GM10248 (cell line): ENCODE data around the gene NFASC.

Experiments used
- CTCF ChIA-PET: fragments of 300-600 bp; sonication (Branson Sonifier 250); formaldehyde crosslinking; extraction: SDS; loops from one replicate; lab custom pipeline; 2021; ENCODE audit warnings: antibody characterized with exemption; lab: Yijun Ruan, JAX
- POLR2A ChIA-PET: fragments of 350-650 bp; sonication (Branson Sonifier 250); formaldehyde crosslinking; extraction: SDS; loops from one replicate; lab custom pipeline; 2020; ENCODE audit warnings: antibody characterized with exemption; lab: Yijun Ruan, JAX
- DNase-seq: peaks from one replicate; pipeline ENCODE4 v3.0.0; 2012; ENCODE audit errors: extremely low spot score
- CTCF ChIP-seq: IDR thresholded peaks from 2 replicates; pipeline ENCODE4 v1.5.1; 2012; ENCODE audit warnings: mild to moderate bottlenecking, low read depth; ENCODE audit errors: extremely low read depth, missing control alignments, control extremely low read depth

NFASC gene

GRCh38 chr1:205030241-205030640, 159.6 kb downstream of the NFASC start:
- no peak for TF ChIP-seq CTCF
- ChIA-PET POLR2A (no interaction called here), CTCF (interaction anchor here (0.9 to 2.7 kb wide), 2 partner anchors 10 to 11 kb away, joined by 3 to 7 read pairs; no protein-coding TSS in a partner anchor)

GRCh38 chr1:205030896-205031295, 160.2 kb downstream of the NFASC start:
- ChIA-PET CTCF (interaction anchor here (1.1 to 2.7 kb wide), 3 partner anchors 11 to 323 kb away, joined by 3 to 10 read pairs (median 4); no protein-coding TSS in a partner anchor), POLR2A (interaction anchor here (0.7 kb wide), 1 partner anchor 25 kb away, joined by 5 read pairs; no protein-coding TSS in a partner anchor)
- no peak for TF ChIP-seq CTCF
- DNase-seq = no peak

More at GRCh38 chr1:205030241-205030640, 159.6 kb downstream of the NFASC start:
- DNase-seq = no peak

- CTCF ChIA-PET = interaction anchor here (1.4 to 2.7 kb wide), 2 partner anchors 16 to 29 kb away, joined by 3 to 10 read pairs; no protein-coding TSS in a partner anchor
- TF ChIP-seq CTCF = no peak
- POLR2A ChIA-PET = no interaction called here
- DNase-seq = no peak
Measured at GRCh38 chr1:205032508-205032907, 161.8 kb downstream of the NFASC start.

- no peak for DNase-seq
- ChIA-PET CTCF (interaction anchor here (1.0 to 2.1 kb wide), 2 partner anchors 19 to 24 kb away, joined by 3 to 8 read pairs; no protein-coding TSS in a partner anchor), POLR2A (no interaction called here)
- no peak for TF ChIP-seq CTCF
Measured at GRCh38 chr1:205037539-205037938, 166.9 kb downstream of the NFASC start.

GRCh38 chr1:205038132-205038786, 167.6 kb downstream of the NFASC start:
- TF ChIP-seq CTCF = no peak
- DNase-seq = no peak
- ChIA-PET CTCF (interaction anchor here (2.1 kb wide), 1 partner anchor 23 kb away, joined by 8 read pairs; no protein-coding TSS in a partner anchor), POLR2A (no interaction called here)

- TF ChIP-seq CTCF = no peak
- ChIA-PET POLR2A (no interaction called here), CTCF (interaction anchor here (1.1 to 2.4 kb wide), 3 partner anchors 11 to 27 kb away, joined by 3 to 10 read pairs (median 3); no protein-coding TSS in a partner anchor)
- DNase-seq = no peak
Measured at GRCh38 chr1:205041001-205041715, 170.5 kb downstream of the NFASC start.
